ENCODE data around the gene CCDC136.

CCDC136 gene

DNA sequence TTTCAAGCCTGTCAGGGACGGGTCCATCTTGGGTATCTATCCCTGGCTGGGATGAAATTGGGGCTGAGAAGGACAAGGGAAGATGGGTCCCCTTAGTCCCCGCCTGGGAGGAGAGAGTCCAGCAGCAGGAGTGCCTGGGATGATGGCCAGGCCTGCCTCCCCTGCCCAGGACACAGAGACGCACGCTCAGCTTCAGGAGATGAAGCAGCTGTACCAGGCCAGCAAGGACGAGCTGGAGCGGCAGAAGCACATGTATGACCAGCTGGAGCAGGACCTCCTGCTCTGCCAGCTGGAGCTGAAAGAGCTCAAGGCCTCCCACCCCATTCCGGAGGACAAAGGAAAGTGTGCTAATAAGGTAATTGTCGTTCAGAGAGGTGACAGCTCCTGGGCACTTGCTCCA lies 15.4 kb downstream of the CCDC136 start:
- no peak for DNase-seq

DNA sequence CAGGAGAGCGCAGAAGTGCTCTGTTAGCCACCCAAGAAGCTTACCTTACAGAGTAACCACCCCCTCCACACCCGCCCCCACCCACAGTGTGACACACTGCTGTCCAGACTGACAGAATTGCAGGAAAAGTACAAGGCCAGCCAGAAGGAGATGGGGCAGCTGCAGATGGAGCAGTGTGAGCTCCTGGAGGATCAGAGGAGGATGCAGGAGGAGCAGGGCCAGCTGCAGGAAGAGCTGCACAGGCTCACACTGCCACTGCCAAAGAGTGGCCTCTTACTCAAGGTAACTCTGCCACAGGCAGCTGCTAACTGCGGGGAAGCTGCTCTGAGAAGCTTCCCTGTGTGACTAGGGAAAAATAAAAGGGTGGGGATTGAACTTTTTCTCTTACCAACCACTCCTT lies 17.6 kb downstream of the CCDC136 start:
- DNase-seq = no peak

DNA sequence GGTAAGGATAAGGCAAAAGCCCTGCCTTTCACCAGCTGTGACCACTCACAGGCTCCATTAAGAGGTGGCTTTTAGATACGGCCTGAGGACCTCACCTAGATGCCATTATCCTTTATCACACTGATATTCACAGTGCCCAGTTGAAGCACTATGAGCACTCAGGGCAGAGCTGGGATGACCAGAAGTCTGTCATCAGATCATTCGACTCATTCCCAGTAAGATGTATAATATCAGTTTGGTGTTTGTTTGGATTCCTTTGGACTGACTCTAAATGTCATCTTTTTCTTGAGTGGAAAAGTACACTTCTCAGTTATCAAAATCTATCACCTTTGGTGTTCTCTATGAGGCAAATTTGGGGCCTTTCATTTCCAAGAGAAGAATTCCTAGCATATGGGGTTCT lies 18.7 kb downstream of the CCDC136 start:
- no peak for DNase-seq

DNA sequence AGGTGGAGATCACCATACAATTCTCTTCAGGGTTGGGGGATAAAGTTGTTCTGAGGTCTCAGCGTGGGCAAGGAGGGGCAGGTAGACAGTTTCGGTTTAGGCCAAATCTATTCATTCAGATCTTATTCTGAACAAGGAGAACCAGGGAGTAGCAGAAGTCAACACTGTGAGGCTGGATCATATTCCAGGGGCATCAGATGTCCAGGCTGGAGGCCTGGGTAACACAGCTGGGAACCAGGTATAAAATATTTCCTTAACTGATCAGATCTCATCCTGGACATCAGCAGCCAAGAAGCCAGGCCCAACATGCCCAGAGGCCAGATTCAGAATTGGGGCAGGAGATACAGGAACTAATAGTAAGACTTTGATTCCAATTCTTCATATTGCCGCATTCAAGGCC lies 19.2 kb downstream of the CCDC136 start:
- DNase-seq = no peak

DNA sequence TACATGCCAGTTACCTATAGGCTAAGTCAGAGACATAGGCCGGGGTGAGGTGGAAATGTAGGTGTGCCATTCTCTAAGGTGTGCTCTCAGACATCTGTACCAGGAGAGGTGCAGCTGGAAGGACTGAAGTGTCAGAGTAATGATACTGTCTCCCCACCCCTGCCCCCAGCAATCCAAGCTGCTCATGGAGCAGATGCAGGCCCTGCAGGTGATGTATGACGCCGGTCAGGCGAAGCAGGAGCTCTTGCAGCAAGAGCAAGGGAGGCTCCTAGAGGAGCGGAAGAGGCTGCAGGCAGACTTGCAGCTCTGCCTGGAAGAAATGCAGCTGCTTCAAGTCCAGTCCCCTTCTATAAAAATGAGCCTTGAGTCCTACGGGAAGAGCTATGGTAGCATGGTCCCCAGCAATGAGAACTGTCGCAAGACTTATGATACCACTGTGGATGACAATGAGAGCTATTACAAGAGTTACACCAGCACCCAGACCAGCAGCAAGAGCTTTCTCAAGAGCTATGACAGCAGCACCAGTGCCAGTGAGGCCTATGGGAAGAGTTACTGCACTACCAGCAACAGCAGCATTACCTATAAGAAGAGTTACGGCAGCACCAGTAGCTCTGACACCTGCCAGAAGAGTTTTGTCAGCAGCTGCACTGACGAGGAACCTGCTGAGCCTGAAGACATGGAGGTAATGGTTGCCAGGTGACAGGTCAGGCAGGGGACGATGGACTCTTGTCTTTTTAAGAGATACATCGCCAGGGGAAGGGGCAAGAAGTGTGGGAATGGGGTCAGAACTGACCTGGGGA lies 20.1 kb downstream of the CCDC136 start:
- DNase-seq = no peak

DNA sequence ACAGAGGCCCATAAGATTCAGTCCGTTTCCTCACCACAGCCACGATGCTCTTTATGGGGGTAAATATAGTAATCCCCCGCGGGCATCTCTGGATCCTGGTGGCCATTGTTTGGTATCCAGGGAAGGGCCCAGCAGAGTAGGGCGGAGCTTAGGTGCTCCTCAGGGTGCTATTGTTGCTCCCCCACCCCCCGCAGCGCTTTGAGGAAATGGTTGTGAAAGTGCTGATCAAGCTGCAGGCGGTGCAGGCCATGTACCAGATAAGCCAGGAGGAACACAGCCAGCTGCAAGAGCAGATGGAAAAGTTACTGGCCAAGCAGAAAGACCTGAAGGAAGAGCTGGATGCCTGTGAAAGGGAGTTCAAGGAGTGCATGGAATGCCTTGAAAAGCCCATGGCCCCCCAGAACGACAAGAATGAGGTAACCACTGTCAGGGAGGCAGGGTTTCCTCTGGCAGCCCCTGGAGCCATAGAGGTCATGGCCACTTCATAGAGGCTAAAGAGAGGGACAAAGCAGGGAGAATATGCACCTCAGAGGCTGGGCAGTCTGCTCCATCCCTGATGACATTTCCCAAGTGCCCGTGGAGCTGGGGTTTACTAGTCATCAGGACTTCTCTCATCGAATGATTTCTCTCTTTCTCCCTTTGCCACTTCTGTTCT lies 20.9 kb downstream of the CCDC136 start:
- no peak for DNase-seq

DNA sequence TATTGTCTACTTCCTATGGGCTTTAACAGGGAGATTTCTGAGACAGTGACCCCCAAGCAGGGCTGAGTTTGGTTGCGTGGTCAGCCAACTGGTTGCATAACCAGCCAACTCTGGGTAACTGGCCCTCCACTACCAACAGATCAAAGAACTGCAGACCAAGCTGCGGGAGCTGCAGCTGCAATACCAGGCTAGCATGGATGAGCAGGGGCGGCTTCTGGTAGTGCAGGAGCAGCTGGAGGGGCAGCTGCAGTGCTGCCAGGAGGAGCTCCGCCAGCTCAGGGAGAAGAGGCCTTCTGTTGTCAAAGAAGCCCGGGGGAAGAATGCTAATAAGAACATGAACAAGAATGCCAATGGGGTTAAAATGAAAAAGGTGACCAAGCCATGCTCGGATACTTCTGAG lies 22.7 kb downstream of the CCDC136 start:
- DNase-seq = no peak

DNA sequence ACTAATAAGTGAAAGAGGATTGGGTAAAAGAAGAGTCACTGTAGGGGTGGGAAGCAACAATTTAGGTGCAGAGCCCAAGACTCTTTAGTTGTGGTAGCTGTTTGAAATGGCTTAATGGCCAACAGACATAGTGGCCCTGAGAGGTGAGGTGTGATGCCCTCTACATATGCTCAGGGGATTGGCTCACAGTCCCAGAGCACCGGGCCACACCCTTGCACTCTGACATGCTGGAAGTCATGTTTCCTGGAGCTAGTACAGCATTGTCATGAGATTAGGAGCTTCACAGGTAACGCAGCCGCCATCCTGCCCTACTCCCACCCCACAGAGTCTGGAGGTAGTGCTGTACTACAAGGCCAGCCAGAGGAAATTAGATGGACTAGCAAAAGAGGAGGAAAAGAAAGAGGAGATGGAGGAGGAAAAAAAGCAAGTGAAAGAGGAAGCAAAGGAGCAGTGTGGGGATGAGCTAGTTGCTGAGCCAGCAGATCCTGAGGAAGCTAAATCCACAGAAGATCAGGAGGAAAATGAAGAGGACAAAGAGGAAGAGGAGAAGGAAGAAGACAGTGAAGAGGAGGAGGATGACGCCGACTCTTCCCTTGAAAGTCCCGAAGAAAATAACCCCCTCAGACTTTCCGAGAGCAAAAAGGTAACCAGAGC lies 23.6 kb downstream of the CCDC136 start:
- DNase-seq = no peak

DNA sequence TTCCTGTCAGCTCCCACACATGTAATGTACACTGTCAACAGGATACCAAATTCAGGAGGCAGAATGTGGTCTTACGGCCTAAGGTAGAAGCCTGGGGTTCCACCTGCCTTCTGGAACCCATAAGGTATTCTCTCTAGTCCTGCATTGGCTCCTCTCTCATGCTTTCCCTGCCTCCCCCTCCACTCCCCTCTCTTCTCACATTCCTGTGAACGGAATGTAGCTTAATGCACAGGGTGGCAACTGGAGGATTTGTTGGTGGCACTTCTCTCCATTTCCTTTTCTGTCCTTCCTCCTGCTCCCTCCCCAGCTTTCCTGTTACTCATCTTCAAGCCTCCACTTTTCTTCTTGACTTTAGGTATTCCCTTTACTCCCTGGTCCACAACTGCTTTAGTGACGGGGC lies 26.9 kb downstream of the CCDC136 start:
- DNase-seq = no peak

DNA sequence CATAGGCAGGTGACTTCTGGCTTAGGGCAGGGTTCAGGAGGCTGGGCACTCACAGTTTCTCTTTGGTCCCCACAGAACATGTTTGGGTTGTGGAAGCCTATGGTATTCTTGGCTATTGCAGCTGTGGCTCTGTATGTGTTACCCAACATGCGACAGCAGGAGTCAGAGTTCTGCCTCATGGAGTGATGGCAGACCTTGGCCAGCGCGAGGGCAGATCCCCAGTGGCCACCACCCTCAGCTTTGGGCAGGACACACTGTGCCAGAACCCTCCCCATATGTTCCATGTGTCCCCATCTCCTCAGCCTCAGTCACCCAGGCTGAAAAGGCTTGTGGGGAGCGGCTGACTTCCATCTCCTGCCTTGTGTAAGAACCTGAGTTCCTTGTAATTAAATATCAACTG lies 30.0 kb downstream of the CCDC136 start:
- no peak for DNase-seq

DNA sequence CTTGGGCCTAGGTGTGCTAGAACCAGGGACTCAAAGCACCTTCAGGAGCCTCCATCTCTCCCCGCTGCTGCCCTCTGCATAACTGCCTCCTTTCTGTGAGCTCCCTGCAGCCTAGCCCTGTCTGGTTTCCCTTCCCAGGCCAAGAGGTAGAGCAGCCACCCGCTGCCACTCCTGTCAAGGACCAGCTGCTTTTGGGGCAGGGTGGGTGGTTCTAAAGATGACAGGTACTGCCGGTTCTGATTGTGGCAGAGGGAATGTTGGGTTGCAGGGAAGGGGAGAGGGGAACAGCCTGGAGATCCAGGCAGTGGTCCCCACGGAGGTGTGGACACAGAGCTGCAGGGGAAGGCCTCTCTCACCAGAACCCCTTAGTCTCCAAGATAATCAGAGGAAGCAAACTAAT lies 34.7 kb downstream of the CCDC136 start:
- no peak for DNase-seq

DNA sequence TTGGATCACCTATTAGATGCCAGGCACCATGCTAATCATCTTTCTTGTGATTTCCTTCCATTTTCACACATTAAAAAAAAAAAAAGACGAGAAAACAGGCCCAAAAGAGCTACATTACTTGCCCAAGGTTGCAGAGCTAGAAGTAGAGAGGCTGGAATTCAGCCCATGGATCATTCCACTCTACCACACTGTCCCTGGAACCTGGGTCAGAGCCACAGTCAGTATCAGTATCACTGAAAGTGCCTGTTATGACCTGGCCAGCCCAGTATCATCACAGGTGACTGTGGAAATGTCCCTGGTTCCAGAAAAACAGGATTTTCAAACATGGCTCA lies 35.1 kb downstream of the CCDC136 start:
- DNase-seq = no peak

DNA sequence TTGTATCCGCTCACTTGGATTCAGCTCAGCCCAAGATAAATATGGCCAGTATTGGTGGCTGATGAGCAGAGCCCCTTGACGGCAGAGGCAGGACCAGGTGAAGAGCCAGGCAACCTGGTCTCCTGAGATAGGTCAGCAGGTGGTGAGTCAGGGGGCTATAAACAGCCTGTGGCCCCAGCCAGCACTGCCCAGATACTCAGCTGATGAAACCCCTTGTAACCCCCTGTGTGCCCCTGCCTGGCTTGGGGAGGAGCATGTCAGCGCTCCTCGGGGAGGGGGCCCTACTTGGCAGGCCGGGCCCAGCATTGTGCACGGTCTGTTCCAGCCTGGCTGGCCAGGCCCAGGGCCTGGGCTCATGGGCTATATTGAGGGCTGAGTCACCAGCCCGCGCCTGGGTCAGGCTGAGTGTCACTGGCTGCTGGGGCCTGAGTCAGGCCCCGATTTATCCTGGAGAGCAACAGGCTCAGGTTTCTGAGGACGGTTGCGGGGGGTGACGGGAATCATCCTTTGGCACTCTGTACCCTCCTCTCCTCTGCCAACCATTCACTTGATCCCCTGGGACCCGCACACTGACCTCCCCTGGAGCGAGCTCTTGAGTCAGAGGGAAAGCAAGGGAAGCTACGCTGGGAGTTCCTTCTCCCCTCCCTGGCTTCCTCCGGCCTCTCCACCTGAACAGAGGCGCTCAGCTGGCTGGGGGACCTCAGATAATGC lies 35.6 kb downstream of the CCDC136 start:
- no peak for DNase-seq

DNA sequence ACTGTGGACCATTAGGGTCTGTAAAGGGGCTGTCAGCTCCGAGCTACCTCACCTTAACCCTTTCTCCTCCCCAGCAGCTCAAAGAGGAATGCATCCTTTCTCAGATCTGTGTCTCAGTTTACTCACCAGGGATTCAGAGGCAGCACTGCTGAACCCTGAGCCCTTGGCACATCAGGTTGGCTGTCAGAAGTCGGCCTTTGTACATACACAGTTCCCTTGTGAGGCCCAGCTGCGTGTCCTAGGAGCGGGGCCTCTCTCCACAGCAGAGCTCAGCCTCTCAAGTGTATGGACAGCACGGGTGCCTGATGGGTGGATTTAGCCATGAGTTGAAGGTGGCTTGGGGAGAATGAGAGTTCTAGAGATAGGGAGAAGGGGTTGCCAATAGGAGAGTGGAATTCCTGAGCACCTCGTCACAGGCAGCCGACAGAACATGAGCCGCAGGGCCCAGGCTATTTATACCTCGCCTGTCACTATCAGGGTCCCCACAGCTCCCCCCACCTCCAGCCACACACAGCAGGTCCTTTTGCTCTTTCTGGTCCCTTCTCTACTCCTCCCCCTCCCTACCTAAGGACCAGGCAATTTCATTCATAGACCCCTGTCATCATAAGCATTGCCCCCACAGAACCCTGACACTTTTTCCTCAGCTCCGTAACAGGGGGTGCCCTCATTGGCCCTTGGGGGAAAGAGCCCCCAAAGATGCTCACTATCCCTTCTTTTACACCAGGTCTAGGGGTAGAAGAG lies 36.4 kb downstream of the CCDC136 start:
- DNase-seq = no peak

DNA sequence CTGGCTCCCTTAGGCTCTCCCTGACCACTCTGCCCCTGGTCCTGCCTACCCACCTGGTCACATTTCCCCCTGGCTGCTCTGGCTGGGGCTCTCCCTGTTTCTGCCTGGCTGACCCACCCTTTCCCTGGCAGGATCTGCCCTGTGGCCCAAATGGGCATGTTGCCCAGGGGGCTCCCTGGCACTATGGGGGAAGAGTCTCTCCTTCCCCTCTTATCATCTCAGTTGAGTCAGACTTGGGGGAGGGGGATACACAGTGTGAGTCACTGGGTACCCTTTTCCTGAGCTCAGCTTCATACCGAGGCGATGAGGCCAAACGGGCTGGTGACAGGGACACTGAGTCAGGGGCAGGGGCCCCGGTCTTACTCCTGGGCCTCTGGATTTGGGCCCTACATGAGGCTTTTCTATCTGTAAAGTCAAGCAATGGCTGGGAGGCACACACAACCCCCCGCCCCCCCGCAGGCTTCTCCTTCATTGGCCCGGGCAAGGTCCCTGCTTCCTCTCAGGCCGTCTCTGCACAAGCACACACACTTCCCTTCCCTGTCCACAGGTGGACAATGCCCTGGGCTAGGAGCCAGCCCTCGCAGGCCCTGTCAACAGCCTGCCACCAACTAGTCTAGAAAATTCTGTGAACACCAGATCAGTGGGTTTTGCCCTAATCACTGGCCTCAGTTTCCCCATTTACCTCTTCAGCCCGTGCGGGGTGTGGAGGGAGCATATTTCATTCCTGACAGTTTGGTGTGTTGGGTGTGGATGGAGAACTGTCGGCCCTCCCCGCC lies 37.8 kb downstream of the CCDC136 start:
- DNase-seq = no peak

DNA sequence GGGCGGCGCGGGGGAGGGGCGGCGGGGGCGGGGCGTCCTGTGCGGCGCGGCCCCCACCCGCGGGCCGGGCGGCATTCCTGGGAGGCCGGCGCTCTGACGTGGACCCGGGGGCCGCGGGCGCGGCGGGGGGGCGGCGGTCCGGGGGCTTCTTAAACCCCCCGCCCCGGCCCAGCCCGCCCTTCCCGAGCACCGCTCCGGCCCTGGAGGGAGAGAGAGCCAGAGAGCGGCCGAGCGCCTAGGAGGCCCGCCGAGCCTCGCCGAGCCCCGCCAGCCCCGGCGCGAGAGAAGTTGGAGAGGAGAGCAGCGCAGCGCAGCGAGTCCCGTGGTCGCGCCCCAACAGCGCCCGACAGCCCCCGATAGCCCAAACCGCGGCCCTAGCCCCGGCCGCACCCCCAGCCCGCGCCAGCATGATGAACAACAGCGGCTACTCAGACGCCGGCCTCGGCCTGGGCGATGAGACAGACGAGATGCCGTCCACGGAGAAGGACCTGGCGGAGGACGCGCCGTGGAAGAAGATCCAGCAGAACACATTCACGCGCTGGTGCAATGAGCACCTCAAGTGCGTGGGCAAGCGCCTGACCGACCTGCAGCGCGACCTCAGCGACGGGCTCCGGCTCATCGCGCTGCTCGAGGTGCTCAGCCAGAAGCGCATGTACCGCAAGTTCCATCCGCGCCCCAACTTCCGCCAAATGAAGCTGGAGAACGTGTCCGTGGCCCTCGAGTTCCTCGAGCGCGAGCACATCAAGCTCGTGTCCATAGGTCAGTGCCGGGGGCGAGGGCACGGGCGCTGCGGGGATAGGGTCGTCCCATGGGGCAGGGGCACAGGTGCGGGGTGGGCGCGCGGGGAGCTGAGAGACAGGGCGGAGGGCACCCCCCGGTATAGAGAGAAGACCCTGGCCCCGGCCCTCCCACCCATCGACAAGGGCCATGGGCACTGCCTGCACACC lies 38.7 kb downstream of the CCDC136 start, which contains the start of gene FLNC:
TSS of gene FLNC (plus strand) at position 176 of the 947 bp plus-strand sequence. CDS start at position 408, 232 bp downstream.
- DNase-seq = peak; percentile 75

DNA sequence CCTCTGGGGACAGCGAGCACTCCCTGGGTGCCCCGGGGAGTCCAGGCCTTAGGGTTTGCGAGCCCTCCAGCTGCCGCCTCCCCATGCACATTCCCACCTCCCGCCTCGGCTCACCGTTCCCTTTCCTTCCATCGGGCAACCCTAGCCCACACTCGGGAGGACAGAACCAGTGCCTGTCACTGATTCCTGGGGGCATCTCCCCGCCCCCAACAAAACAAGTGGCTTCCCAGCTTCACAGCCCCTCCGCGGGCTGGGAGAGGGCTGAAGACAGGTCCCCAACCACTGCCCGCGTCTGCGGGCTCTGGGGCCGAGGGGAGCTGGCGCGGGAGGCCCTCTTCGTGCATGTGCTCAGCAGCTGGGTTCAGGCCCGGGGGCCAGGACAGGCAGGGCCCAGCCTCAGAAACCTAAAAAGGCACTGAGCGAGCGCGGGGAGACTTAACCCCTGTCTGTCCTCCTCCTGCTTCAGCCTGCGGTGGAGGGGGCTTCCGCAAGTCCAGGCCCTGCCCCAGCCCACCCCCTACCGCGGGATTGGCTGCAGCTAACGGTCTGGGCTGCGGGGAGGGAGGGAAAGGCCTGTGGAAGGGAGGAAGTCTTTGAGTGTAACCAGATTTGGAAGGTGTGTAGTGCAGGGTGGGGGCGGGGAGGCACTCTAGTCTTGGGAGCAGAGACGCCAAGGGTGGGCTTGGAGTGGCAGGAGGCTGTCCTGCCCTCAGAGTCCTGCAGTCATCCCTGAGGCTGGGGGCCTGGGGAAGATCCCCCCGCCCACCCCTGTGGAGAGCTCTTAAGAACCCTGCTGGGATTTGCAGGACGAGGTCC lies 39.6 kb downstream of the CCDC136 start:
- peak; percentile 65 for DNase-seq

DNA sequence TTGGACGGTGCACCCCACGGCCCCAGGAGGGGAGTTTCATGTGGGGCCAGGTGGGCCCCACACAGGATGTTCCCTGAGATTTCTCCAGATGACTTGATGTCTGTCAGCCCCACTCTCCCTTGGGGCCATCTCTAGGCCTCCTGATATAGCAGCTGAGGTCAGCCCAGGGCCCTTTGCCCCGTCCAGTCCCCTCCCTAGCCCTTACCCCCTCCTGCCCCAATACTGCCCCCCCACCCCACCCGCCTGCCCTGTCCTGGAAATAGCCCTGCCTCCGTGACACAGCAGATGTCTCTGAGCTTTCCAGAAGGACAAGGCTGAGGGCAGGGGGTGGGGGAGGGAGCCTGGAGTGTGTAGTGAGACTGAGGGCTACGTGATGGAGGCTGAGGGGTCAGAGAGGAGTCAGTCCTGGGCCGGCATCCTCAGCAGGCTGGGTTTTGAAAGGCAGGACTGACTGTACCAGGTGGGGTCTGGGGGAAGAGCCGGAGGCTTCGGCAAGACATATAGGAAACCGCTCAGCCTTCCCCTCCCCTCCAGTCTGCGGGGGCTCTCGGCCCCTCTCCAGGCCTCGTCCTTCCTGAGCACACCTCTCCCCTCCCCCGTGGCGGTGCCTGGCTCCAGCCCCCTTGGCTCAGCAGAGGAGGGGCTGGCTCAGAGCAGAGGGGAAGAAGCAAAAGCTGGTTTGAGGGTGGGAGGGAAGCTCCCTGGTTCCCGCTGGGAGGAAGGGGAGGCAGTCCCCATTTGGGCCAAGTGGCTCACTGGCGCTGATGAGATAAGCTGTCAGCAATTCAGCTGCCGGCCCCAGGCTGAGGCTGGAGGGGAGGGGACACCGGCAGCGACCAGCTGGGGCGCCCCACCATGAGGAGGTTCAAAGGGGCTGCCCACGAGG lies 40.5 kb downstream of the CCDC136 start:
- no peak for DNase-seq

DNA sequence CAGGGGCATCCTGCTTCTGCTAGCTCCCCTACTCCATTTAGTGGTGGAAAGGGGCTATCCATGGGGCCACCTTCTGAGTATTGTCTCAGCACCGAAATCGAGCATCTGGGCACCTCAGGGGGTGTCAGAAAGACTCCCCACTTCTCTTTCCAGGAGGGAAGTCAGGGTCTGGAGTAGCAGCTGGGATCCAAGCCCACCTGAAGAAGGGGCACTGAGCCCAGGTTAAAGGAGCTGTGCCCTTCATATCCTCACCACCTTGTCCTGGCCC lies 41.0 kb downstream of the CCDC136 start:
- no peak for DNase-seq
